Adrenal gland (tissue), 12 donors: Measurements from ENCODE around the gene KCNA5. TPM values are rescaled to one million over a fixed set of nuclear protein-coding genes. Genes with fewer than 3 reads are reported as not detected.

Experiments
- DNase-seq, 7 donors: peaks; one replicate each; pipeline ENCODE4 v3.0.0-alpha.2; 2019 to 2020
- H3K27ac ChIP-seq, 5 donors: fragments of 200-600 bp; sonication (generic) in 4 of 5; 1 replicate in 3 of 5; 2 replicates in 2 of 5; pipeline versions ENCODE4 v1.5.1 to v1.8.0; 2016 to 2020; ENCODE audit warnings: mild to moderate bottlenecking in 1 of 5
- H3K27me3 ChIP-seq: fragments of 200-600 bp; 2 replicates; pipeline ENCODE4 v1.8.0; 2021
- H3K36me3 ChIP-seq, 2 donors: fragments of 200-600 bp; replicated peaks in 1 of 2; 1 replicate in 1 of 2; 2 replicates in 1 of 2; pipeline versions ENCODE4 v1.5.1 to v1.8.0; 2018 to 2022
- H3K4me1 ChIP-seq, 2 donors: fragments of 200-600 bp; replicated peaks in 1 of 2; 1 replicate in 1 of 2; 2 replicates in 1 of 2; pipeline versions ENCODE4 v1.5.1 to v1.8.0; 2018 to 2021
- H3K4me3 ChIP-seq, 4 donors: fragments of 200-600 bp; sonication (generic) in 3 of 4; one replicate each; pipeline ENCODE4 v1.5.1; 2016 to 2018
- H3K9me3 ChIP-seq, 3 donors: fragments of 200-600 bp; sonication (generic) in 1 of 3; replicated peaks in 1 of 3; 1 replicate in 2 of 3; 2 replicates in 1 of 3; pipeline versions ENCODE4 v1.5.1 to v1.8.0; 2016 to 2021
- CTCF ChIP-seq, 6 experiments: fragments of 450-650 bp in 4 of 6; fragments of 200-600 bp in 2 of 6; sonication (generic) in 1 of 6; IDR thresholded peaks; 1 replicate in 5 of 6; 2 replicates in 1 of 6; pipeline versions ENCODE4 v1.5.1 to v1.8.0; 2016 to 2021; ENCODE audit warnings: antibody characterized with exemption in 6 of 6, mild to moderate bottlenecking in 2 of 6, moderate library complexity in 1 of 6
- POLR2A ChIP-seq, 2 donors: fragments of 450-650 bp; IDR thresholded peaks; one replicate each; pipeline ENCODE4 v1.6.1; 2017; ENCODE audit warnings: antibody characterized with exemption in 2 of 2, mild to moderate bottlenecking in 2 of 2, moderate library complexity in 1 of 2
- WGBS, 4 donors: extraction: QIAGEN DNeasy Blood & Tissue Kit in 2 of 4; methylation state at CpG; one replicate each; pipeline versions ENCODE4 v1.1.5 to v1.1.7; 2013 to 2017; 5-methylcytosine and 5-hydroxymethylcytosine counted together
- intact Hi-C, 2 donors: fragments of 100-400 bp; cut with DNase I; formaldehyde crosslinking; loops; one replicate each; pipeline versions ENCODE4 v1.14.1 to v1.15.0; 2022 to 2023
- polyA plus RNA-seq, 3 donors: library from polyadenylated mRNA; stranded (reverse); fragments of 200-250 nt in 2 of 3; fragments of 350-450 nt in 1 of 3; fragmentation: Illumina TruSeq in 1 of 3; extraction: RNeasy Lipid Tissue Mini Kit (QIAGEN cat#74804) in 1 of 3; gene quantifications; one replicate each; pipeline ENCODE4 v1.2.3, GENCODE V29; 2013 to 2014
- total RNA-seq, 9 donors: library from RNA; depleted of rRNA in 4 of 9; stranded (reverse); fragments of >200 nt in 4 of 9; fragments of 120-200 nt in 1 of 9; fragmentation: NEBNext Ultra II Directional in 1 of 9; extraction: Animal tissue kit (Norgen Biotek cat#: 25700) in 1 of 9; gene quantifications; one replicate each; pipeline versions ENCODE4 v1.1.0 to v1.2.4, GENCODE V29; 2013 to 2023
- donor health status: healthy with polysubstance abuse.
- donor health status: Bipolar disorder and iron deficiency.
- donor health status: DM: yes; HTN: yes; CAD: no.
- donor health status: DM: no; HTN: no; CAD: no.
- donor health status: DM: no; HTN: no; CAD: no.
- donor health status: DM: yes; HTN: yes; CAD: no.

KCNA5 gene
- total and polyA plus RNA-seq, 12 donors = 0.07 to 0.98 (median 0.23) TPM; not detected in 4

DNA sequence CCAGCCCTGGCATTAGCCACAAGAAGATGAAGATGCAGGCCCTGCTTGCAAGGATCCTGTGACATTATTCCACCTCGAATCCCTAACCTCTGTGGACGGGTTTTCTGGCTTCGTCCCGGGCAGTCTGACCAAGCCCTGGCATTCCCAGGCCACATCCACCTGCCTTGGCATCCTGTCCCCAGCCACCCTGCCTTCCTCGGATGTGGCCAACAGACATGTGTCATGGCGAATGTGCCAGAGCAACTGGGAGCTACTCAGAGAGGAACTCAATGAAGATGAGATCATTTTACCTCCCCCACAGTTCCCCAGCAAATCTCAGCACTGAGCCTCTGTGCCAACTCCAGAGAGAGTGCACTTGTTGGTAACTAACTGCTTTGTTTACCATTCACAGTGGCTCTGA is 33.5 kb upstream of the KCNA5 start:
- DNase-seq = no peak
- Histone ChIP-seq H3K27ac (no peak overlapping the region), H3K9me3 (no peaks in the 10 kb centered on the region), H3K4me1 (no peaks in the 10 kb centered on the region), H3K36me3 (no peaks in the 10 kb centered on the region), H3K27me3 (no peaks in the 10 kb centered on the region), H3K4me3 (no peak overlapping the region)
- WGBS, 4 donors = 78 to 86% (median 83%) methylated on average over 6 of the region's 6 CpGs
- TF ChIP-seq CTCF (IDR thresholded peaks at IDR 0.05) = no peak
- no peak for TF ChIP-seq POLR2A (IDR thresholded peaks at IDR 0.05)
- intact Hi-C loops = no loop called here

DNA sequence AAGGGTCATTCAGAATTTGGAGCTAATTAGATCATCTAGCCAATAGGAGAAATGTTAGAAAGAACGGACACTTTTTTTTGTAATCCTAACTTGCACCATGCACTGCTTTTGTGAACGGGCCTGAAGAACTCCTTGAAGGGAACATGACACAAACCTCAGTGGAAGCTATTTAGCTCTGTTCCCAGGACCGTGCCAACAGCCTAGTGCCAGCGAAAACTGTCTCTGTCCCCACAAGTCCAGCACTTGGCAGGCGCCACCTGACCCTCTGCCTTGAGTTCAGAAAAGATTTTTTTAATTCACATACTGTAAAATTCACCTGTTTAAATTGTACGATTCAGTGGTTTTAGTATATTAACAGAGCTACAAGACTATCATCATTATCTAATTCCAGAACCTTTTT is 31.3 kb upstream of the KCNA5 start:
- H3K4me1 ChIP-seq = no peaks in the 10 kb centered on the region
- TF ChIP-seq POLR2A (IDR thresholded peaks at IDR 0.05) (no peak), CTCF (IDR thresholded peaks at IDR 0.05) (no peak)
- H3K9me3 ChIP-seq = no peaks in the 10 kb centered on the region
- no peak overlapping the region for H3K4me3 ChIP-seq
- H3K36me3 ChIP-seq = no peaks in the 10 kb centered on the region
- no peaks in the 10 kb centered on the region for H3K27me3 ChIP-seq
- intact Hi-C loops = no loop called here
- 84 to 87% (median 86%) methylated on average over 6 of the region's 6 CpGs for WGBS, 4 donors
- DNase-seq = no peak
- H3K27ac ChIP-seq = no peak overlapping the region

- Histone ChIP-seq H3K27me3 (no peaks in the 10 kb centered on the region), H3K4me1 (no peaks in the 10 kb centered on the region), H3K4me3 (no peak overlapping the region), H3K9me3 (no peaks in the 10 kb centered on the region), H3K27ac (no peak overlapping the region), H3K36me3 (no peaks in the 10 kb centered on the region)
- intact Hi-C loops = no loop called here
- DNase-seq = no peak
- 61 to 67% (median 66%) methylated on average over 5 of the region's 5 CpGs for WGBS, 4 donors
- no peak for TF ChIP-seq POLR2A (IDR thresholded peaks at IDR 0.05)
- TF ChIP-seq CTCF (IDR thresholded peaks at IDR 0.05) = no peak
These were observed 30.4 kb upstream of the KCNA5 start for GRCh38 chr12:5013266-5013730.

DNA sequence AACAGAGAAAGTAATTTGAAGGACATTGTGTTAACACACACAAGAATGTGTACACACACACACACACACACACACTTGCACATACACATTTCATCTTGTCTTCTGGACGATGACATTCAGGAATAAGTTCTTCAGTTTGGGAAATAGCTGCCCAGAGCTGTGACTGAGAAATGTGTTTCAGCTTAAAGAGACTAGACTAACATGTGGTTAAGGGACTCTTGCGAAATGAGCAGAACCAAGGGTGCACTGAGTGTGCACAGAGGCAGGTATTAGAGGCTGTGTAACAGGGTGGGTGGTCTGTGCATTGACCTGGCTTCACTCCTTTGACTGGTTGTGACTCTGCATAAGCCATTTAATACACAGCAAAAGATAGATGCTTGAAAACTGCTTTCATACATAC is 29.4 kb upstream of the KCNA5 start:
- 72 to 79% (median 74%) methylated on average over 2 of the region's 2 CpGs for WGBS, 4 donors
- Histone ChIP-seq H3K36me3 (no peaks in the 10 kb centered on the region), H3K27ac (no peak overlapping the region), H3K9me3 (no peaks in the 10 kb centered on the region), H3K4me1 (no peaks in the 10 kb centered on the region), H3K27me3 (no peaks in the 10 kb centered on the region), H3K4me3 (no peak overlapping the region)
- intact Hi-C loops = no loop called here
- DNase-seq = no peak
- no peak for TF ChIP-seq POLR2A (IDR thresholded peaks at IDR 0.05)
- TF ChIP-seq CTCF (IDR thresholded peaks at IDR 0.05) = no peak
